Lower lobe of right lung (tissue), 2 donors: ENCODE data around the gene DUSP2. TPM values are rescaled to one million over a fixed set of nuclear protein-coding genes. Genes with fewer than 3 reads are reported as not detected.

Experiments used
- ATAC-seq, 2 donors: fragments of 200-7000 bp; cut with Tn5 transposase; one replicate each; pipeline ENCODE4 v1.9.1; 2020 to 2022; ENCODE audit warnings: mild to moderate bottlenecking in 2 of 2, moderate library complexity in 2 of 2
- DNase-seq: peaks from one replicate; pipeline ENCODE4 v3.0.0-alpha.2; 2020
- H3K27ac ChIP-seq: fragments of 200-600 bp; one replicate; pipeline ENCODE4 v1.8.0; 2022
- H3K27me3 ChIP-seq: fragments of 200-600 bp; one replicate; pipeline ENCODE4 v1.8.0; 2022; ENCODE audit warnings: low read depth
- H3K36me3 ChIP-seq: fragments of 200-600 bp; one replicate; pipeline ENCODE4 v1.8.0; 2022; ENCODE audit warnings: mild to moderate bottlenecking
- H3K4me1 ChIP-seq: fragments of 200-600 bp; one replicate; pipeline ENCODE4 v1.8.0; 2022
- H3K4me3 ChIP-seq: fragments of 200-600 bp; one replicate; pipeline ENCODE4 v1.8.0; 2022; ENCODE audit warnings: mild to moderate bottlenecking
- H3K9me3 ChIP-seq: fragments of 200-600 bp; one replicate; pipeline ENCODE4 v1.8.0; 2022
- intact Hi-C: fragments of 100-400 bp; cut with DNase I; formaldehyde crosslinking; loops from one replicate; pipeline ENCODE4 v1.11.0; 2022
- total RNA-seq: library from RNA; stranded (reverse); fragmentation: NEBNext Ultra II Directional; extraction: Animal tissue kit (Norgen Biotek cat#: 25700); gene quantifications from one replicate; pipeline ENCODE4 v1.2.1, GENCODE V29; 2021
- TF ChIP-seq, protein P1 (sequence below): fragments of 200-600 bp; IDR thresholded peaks from one replicate; pipeline ENCODE4 v1.8.0; 2022; ENCODE audit warnings: antibody characterized with exemption, mild to moderate bottlenecking
- donor health status: DM: no; HTN: yes; CAD: no; lungs with severe emphysema.

DUSP2 gene
- total RNA-seq, 1 donor from 2014 or later = 5.5 TPM

DNA sequence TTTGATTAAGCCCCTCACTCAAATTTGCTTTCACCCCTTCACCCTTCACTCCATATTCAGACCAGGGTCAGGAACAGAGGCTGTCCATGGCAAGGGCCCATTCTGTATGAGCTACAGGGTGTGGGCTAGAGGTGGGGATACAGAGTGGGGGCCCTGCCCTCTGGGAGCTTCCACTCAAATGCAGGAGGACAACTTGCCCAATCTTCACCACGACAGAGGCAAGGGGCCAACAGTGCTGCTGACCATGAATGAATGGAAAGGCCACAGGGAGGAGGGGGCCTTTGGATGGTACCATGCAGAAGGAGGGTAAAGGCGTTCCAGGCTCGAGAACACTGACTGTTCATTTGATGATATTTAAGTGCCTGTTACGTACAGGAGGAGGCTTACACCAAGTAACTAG is 51.7 kb downstream of the DUSP2 start:
- Histone ChIP-seq H3K36me3 (no peaks in the 10 kb centered on the region), H3K4me1 (no peaks in the 10 kb centered on the region), H3K27me3 (peaks cover 5% of the 10 kb centered on the region), H3K4me3 (no peak overlapping the region), H3K27ac (no peak overlapping the region), H3K9me3 (no peaks in the 10 kb centered on the region)
- no peak for DNase-seq
- TF ChIP-seq, protein P1, sequence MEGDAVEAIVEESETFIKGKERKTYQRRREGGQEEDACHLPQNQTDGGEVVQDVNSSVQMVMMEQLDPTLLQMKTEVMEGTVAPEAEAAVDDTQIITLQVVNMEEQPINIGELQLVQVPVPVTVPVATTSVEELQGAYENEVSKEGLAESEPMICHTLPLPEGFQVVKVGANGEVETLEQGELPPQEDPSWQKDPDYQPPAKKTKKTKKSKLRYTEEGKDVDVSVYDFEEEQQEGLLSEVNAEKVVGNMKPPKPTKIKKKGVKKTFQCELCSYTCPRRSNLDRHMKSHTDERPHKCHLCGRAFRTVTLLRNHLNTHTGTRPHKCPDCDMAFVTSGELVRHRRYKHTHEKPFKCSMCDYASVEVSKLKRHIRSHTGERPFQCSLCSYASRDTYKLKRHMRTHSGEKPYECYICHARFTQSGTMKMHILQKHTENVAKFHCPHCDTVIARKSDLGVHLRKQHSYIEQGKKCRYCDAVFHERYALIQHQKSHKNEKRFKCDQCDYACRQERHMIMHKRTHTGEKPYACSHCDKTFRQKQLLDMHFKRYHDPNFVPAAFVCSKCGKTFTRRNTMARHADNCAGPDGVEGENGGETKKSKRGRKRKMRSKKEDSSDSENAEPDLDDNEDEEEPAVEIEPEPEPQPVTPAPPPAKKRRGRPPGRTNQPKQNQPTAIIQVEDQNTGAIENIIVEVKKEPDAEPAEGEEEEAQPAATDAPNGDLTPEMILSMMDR = no peak
- intact Hi-C loops = no loop called here
- no peak for ATAC-seq

Other genes starting within 250 kb of the DUSP2 start
- gene ANKRD36C, start 153.6 kb downstream of the DUSP2 start, total RNA-seq = 22.2 TPM
- 4.3 TPM for gene GPAT2, start 110.5 kb downstream of the DUSP2 start, total RNA-seq
- gene ADRA2B, start 28.9 kb downstream of the DUSP2 start, total RNA-seq = 0.32 TPM
- not detected for gene ASTL, start 6.9 kb downstream of the DUSP2 start, total RNA-seq
- gene STARD7, start 63.4 kb upstream of the DUSP2 start, total RNA-seq = 147 TPM
- 77.4 TPM for gene TMEM127, start 120.6 kb upstream of the DUSP2 start, total RNA-seq
- gene CIAO1, start 120.8 kb upstream of the DUSP2 start, total RNA-seq = 62.3 TPM
- gene SNRNP200, start 160.1 kb upstream of the DUSP2 start, total RNA-seq = 95.3 TPM
- gene ITPRIPL1, start 179.9 kb upstream of the DUSP2 start, total RNA-seq = 1.9 TPM
- 1.2 TPM for gene NCAPH, start 190.3 kb upstream of the DUSP2 start, total RNA-seq